ENCODE measurements around the gene LINGO3.
"Not testable (repeated sequence)": the region's sequence is repeated elsewhere in the genome, so short reads cannot be mapped to it uniquely, and the experiment has no call there.

Gene LINGO3

DNA sequence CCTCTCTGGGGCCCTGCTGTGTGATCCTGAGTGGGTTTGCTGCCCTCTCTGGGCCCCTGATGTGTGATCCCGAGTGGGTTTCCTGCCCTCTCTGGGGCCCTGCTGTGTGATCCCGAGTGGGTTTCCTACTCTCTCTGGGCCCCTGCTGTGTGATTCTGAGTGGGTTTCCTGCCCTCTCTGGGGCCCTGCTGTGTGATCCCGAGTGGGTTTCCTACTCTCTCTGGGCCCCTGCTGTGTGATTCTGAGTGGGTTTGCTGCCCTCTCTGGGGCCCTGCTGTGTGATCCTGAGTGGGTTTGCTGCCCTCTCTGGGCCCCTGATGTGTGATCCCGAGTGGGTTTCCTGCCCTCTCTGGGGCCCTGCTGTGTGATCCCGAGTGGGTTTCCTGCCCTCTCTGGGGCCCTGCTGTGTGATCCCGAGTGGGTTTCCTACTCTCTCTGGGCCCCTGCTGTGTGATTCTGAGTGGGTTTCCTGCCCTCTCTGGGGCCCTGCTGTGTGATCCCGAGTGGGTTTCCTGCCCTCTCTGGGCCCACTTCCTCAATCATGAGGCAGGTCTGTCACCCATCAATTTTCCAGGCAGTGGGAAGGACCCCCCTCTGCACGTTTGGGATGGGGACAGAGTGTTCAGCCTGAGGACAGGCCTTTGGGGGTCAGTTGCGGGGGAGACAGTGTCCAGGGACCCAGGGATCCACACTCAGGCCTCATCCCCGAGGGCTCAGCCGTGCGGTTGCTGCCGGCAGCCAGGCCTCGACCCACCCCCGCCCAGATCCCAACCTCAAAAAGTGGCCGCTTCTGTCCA lies 26.5 kb downstream of the LINGO3 start:
- DNase-seq (ENCODE audit: low spot score): not testable (repeated sequence)

GRCh38 chr19:2280633-2281264 lies 27.2 kb downstream of the LINGO3 start:
- DNase-seq (ENCODE audit: low spot score): no peak

DNA sequence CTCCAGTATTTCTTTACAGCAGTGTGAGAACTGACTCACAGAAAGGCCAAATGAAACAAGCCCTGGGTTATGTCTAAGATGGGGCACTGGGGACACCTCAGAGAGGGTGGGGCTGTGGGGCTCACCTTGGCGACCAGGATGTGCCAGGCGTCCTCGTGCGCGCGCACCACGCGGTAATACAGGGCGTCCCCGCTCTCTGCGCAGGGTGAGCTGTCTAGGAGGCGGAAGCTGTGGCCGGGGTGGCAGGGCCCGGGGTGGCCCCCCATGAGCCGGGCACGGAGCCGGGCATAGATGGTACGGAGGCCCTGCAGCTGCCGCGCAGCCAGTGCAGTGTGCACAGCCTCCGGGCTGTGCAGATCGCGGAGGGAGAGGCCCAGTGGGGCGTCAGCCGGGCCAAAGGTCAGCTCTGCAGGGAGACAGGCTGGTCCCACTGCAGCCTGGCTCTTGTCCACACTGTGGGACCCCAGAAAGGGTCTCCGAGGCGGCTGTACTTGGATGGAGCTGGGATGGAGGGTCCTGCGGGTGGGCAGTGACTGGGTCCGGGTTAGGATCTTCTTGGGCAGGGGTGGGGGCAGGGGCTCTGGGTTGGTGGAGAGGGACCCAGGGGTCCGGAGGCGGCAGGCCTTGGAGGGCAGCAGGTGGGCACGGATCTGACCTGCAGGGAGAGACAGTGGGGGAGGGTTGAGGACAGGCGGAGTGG lies 29.3 kb downstream of the LINGO3 start:
- no peak for DNase-seq (ENCODE audit: low spot score)

DNA sequence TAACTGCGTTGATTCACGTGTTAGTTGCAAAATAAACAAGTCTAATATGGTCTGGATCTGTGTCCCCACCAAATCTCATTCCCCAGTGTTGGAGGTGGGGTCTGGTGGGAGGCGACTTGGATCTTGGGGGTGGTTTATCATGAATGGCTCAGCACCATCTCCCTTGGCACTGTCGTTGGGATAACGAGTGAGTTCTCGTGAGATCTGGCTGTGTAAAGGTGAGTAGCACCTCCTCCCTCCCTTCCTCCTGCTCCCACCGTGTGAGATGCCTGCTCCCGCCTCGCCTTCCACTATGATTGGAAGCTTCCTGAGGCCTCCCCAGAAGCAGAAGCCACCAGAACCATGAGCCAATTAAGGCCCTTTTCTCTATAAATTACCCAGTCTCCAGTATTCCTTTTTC lies 30.8 kb downstream of the LINGO3 start:
- no peak for DNase-seq (ENCODE audit: low spot score)

GRCh38 chr19:2276429-2276986 lies 31.4 kb downstream of the LINGO3 start:
- DNase-seq (ENCODE audit: low spot score): peak; percentile 5

GRCh38 chr19:2275588-2276428 lies 32.1 kb downstream of the LINGO3 start:
- DNase-seq (ENCODE audit: low spot score): no peak

- DNase-seq (ENCODE audit: low spot score): peak; percentile 28
These were observed 32.9 kb downstream of the LINGO3 start for GRCh38 chr19:2274931-2275535.

DNA sequence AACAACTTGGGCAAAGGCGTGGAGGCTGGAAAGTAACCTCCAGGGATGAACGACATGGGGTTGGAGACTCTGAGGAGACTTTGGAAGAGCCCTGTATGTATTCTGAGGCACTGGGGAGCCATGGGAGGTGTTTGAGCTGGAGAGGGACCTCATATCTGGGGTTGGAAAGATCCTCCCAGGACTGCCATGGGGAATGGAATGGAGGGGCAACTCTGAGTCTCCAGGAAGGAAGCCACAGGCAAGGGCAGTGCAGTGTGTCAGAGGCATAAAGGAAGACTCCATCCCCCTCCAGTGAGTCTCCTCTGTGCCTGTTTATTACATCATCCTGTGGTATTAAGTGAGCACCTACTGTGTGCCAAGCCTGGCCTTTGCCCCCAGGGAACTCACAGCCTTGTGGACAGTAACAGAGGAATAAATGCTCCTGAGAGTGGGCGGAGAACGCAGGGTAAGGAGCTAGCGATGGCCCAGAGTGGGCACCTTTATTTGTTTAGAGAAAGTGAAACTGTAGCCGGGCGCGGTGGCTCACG lies 33.7 kb downstream of the LINGO3 start:
- no peak for DNase-seq (ENCODE audit: low spot score)

DNA sequence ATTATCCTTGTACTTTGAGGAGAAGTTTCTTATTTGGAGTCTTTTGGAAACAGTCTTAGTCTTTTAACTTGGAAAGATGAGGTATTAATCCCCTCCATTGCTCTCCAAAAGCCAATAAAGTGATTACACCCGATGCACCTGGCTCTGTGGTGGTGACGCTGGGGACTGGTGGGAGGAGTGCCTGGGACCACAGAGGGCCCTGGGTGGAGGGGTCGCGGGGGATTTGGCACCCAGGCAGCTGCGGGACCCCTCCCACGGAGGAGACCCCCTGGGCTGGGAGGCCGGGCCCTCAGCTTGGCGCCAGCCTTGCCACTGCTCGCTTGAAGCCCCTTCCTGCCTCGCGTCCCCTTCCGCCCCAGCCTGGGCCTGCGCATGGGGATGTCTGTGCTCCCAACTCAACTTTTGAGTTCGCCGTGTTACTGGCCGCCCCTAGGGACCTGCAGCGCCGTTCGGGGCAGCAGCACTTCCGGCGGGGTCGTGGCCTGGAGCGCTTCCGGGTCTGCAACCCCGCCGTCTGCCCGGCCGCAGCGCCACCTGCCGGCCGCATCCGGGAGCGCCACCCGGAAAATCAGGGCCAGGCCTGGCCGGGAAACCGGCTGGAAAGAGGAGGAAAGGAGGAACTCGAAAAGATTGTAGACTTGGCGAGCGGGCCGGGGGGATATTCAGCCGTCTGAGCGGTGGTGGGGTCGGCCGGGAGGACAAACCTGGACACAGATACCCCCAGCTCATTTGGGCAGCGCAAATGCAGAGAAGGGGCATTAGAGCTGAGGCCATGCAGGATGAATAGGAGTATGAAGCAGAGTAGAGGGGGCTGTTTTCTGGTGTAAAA lies 34.4 kb downstream of the LINGO3 start:
- peak; percentile 92 for DNase-seq (ENCODE audit: low spot score)

DNA sequence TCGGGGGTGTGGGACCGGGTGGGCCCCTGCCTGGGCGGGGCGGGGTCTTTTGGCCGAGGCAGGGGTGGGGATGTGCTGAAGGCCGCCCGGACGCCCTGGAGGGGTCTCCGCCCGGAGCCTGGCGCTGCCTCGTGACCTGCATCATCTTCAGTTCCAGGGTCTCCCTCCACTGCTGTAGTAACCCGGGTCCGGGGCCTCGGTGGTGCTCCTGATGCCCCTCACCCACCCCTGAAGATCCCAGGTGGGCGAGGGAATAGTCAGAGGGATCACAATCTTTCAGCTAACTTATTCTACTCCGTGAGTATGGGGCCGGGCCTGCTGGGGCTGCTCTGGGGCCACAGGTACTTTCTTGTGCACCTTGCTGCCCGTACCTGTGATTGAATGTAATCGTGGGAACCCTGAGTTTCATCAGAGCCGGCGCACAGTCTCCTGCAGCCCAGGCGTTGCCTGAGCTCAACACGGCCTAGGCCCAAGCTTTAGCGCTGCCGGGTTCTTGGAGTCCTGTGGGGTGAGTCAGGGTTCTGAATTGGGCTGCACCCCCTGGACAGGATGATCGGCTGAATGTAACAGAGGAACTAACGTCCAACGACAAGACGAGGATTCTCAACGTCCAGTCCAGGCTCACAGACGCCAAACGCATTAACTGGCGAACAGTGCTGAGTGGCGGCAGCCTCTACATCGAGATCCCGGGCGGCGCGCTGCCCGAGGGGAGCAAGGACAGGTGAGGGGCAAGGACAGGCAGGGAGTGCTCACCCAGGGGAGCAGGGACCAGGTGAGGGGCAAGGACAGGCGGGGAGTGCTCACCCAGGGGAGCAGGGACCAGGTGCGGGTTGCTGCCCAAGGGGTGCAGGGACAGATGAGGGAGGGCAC lies 36.5 kb downstream of the LINGO3 start:
- DNase-seq (ENCODE audit: low spot score): peak; percentile 8

DNA sequence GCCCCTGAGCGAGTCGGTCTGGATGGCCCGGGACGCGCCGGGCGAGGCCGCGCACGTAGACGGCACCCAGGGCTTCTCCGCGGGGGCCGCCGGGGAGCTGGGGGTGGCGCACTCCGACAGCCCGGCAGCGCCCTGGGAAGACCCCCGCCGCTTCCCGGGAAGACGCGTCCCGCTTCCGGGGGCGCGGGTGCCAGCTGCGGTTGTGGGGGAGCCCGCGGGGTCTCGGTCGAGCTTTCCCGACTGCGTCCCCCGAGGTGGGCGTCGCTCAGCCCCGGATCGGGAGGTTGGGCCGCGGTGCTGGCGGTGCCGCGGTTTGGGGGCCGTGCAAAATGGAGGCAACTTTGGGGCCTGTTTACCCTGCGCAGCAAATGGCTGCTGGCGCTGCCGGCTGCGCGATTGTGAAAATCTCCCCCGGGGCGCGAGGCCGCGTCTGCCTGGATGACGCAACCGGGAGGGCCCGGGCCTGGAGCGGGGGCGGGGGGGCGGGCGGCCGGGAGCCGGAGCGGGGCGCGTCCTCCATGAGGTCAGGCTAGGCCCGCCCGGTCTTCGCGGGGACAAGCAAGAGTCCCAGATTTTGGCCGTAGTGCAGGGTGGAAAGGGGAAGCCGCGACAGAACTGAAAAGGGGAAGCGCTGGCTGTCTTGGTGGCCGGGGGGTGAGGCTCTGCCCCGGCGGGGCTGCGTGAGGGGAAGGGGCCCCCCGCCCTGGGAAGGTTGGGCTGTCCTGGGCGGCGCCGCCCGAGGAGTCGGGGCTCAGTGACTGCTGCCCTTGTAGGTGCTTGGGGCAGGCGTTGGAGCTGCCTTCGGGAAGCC lies 37.3 kb downstream of the LINGO3 start:
- peak; percentile 80 for DNase-seq (ENCODE audit: low spot score)

DNA sequence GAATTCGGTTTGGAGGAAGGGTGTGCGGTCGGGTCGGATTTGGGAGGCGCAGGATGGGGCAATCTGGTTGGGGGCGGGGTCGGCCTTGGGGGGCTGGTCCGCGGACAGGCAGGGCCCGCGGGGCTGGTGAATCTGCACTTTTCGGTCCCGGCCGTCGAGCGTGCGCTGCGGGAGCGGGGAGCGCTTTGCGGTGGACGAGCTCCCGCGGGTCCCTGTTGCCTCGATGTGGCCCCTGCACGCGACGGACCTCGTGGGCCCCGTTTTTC lies 37.9 kb downstream of the LINGO3 start:
- no peak for DNase-seq (ENCODE audit: low spot score)

GRCh38 chr19:2269244-2270156 lies 38.5 kb downstream of the LINGO3 start:
- DNase-seq (ENCODE audit: low spot score): peak; percentile 100

DNA sequence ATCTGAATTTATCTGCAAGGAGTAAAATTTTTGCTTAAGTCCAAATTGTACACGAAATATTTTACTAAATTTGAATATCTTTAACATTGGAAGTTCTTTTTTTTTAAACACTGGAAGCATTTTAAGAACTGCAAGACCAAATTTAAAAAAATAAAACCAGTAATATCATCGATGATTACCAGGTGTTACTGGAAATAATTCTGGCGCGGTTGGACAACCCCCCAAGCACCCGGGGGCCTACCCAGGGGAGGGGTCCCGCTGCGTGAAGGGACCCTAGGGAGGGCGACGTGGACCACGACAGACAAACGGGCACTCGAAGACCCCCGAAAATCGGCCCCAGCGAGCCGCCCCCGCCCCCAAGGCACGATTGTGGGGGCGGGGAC lies 39.1 kb downstream of the LINGO3 start:
- no peak for DNase-seq (ENCODE audit: low spot score)

DNA sequence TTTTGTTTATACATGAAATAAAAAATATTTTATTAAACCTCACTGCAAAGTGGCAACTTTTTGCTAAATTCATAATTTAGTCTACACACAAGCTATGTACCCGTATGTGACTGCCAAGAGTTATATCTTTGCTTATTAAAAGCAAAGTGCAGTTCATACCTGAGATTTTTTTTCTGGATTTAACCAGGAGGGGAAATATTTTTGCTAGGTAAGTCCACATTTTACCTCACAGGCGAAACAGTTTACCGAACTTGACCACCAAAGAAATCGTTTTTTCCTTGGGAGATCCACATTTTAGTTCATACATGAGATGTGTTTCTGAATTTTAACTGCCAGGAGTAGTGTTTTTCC lies 39.5 kb downstream of the LINGO3 start:
- no peak for DNase-seq (ENCODE audit: low spot score)

GRCh38 chr19:2266183-2266993 lies 41.6 kb downstream of the LINGO3 start:
- peak; percentile 61 for DNase-seq (ENCODE audit: low spot score)

Data from germinal center (tissue), 1 donor.